OCI-LY7 (cell line): ENCODE measurements around the gene PDE4A. TPM values are rescaled to one million over a fixed set of nuclear protein-coding genes. Genes with fewer than 3 reads are reported as not detected.

Experiments
- BruUV-seq: library from RNA; stranded (reverse); fragments of 400-500 nt; replicated peaks from 2 replicates; lab custom pipeline; 2021; lab: Mats Ljungman, UMichigan
- CTCF ChIA-PET: fragments of 300-600 bp; sonication (Branson Sonifier 250); formaldehyde crosslinking; loops from one replicate; lab custom pipeline; 2022; ENCODE audit warnings: antibody characterized with exemption; ENCODE audit not compliant: unreplicated experiment; lab: Charles Lee
- POLR2A ChIA-PET: fragments of 300-600 bp; sonication (Branson Sonifier 250); formaldehyde crosslinking; loops from one replicate; lab custom pipeline; 2022; ENCODE audit warnings: antibody characterized with exemption; lab: Charles Lee
- DNase-seq: peaks from one replicate; pipeline ENCODE4 v3.0.0-alpha.2; 2015; ENCODE audit warnings: low spot score
- H2AFZ ChIP-seq: fragments of 200-600 bp; sonication (generic), shearing (Covaris generic); 2 replicates; pipeline ENCODE4 v1.6.1; 2014; ENCODE audit warnings: mild to moderate bottlenecking, antibody characterized with exemption, low read length, moderate library complexity
- H3K27ac ChIP-seq: fragments of 200-600 bp; sonication (generic); 2 replicates; pipeline ENCODE4 v1.5.1; 2014; ENCODE audit warnings: mixed run types, low read depth, mild to moderate bottlenecking, moderate library complexity, low read length, inconsistent platforms; ENCODE audit not compliant: poor library complexity, severe bottlenecking
- H3K36me3 ChIP-seq: fragments of 200-600 bp; sonication (generic); 2 replicates; pipeline ENCODE4 v1.6.1; 2014; ENCODE audit warnings: mild to moderate bottlenecking, antibody characterized with exemption, low read length, moderate library complexity, mixed read lengths; ENCODE audit not compliant: insufficient read depth
- H3K4me1 ChIP-seq: fragments of 200-600 bp; sonication (generic); 2 replicates; pipeline ENCODE4 v1.5.1; 2014; ENCODE audit warnings: mild to moderate bottlenecking, low read length; ENCODE audit not compliant: insufficient read depth, poor library complexity, severe bottlenecking
- H3K4me2 ChIP-seq: fragments of 200-600 bp; sonication (generic); 2 replicates; pipeline ENCODE4 v1.6.1; 2014; ENCODE audit warnings: mild to moderate bottlenecking, low read length
- H3K4me3 ChIP-seq: fragments of 200-600 bp; sonication (generic); 2 replicates; pipeline ENCODE4 v1.5.1; 2014; ENCODE audit warnings: mild to moderate bottlenecking, low read depth, low read length; ENCODE audit not compliant: poor library complexity, severe bottlenecking
- H3K79me2 ChIP-seq: fragments of 200-600 bp; sonication (generic); 2 replicates; pipeline ENCODE4 v1.6.1; 2016; ENCODE audit warnings: low read depth, mild to moderate bottlenecking, low read length, moderate library complexity, mixed read lengths; ENCODE audit not compliant: insufficient read depth
- H3K9me2 ChIP-seq: fragments of 200-600 bp; sonication (generic); 2 replicates; pipeline ENCODE4 v1.6.1; 2016; ENCODE audit warnings: mild to moderate bottlenecking, low read length, mixed read lengths; ENCODE audit not compliant: insufficient read depth
- H3K9me3 ChIP-seq: fragments of 200-600 bp; sonication (generic); 2 replicates; pipeline ENCODE4 v1.6.1; 2014; ENCODE audit warnings: mild to moderate bottlenecking, mixed run types, low read length, mixed read lengths
- H4K20me1 ChIP-seq: fragments of 200-600 bp; sonication (generic); 2 replicates; pipeline ENCODE4 v1.6.1; 2014; ENCODE audit warnings: mild to moderate bottlenecking, antibody characterized with exemption, low read length, moderate library complexity, mixed read lengths; ENCODE audit not compliant: insufficient read depth
- CTCF ChIP-seq: fragments of 200-600 bp; sonication (generic); conservative IDR thresholded peaks from 2 replicates; pipeline ENCODE4 v1.5.1; 2014; ENCODE audit warnings: mild to moderate bottlenecking, antibody characterized with exemption, low read length, moderate library complexity, mixed read lengths
- EZH2phosphoT487 ChIP-seq: fragments of 200-600 bp; sonication (generic); IDR thresholded peaks from 2 replicates; pipeline ENCODE4 v1.6.1; 2018; ENCODE audit warnings: low read depth, borderline replicate concordance, mild to moderate bottlenecking, mixed run types, antibody characterized with exemption, low read length, moderate library complexity, mixed read lengths
- intact Hi-C: fragments of 100-400 bp; cut with micrococcal nuclease; formaldehyde crosslinking; loops from one replicate; pipeline ENCODE4 v1.10.0; 2022; ENCODE audit not compliant: unreplicated experiment
- total RNA-seq, 2 experiments: library from RNA; depleted of rRNA in 1 of 2; stranded (reverse); fragments of >200 nt in 1 of 2; shearing (Covaris generic) in 1 of 2; gene quantifications; 2 replicates each; pipeline ENCODE4 v1.2.3, GENCODE V29; 2014 to 2022

PDE4A gene
- total RNA-seq, 2 experiments from 2014 or later, result 16.4 to 45.1 TPM

- H2AFZ ChIP-seq, result no peak overlapping the region
- H3K4me2 ChIP-seq, result no peak overlapping the region
- H3K9me3 ChIP-seq, result no peaks in the 10 kb centered on the region
- ChIA-PET CTCF (no interaction called here), POLR2A (no interaction called here)
- H4K20me1 ChIP-seq, result no peaks in the 10 kb centered on the region
- no peaks in the 10 kb centered on the region for H3K79me2 ChIP-seq
- no peak overlapping the region for H3K27ac ChIP-seq
- no peak for DNase-seq
- peaks cover 75% of the 10 kb centered on the region for H3K36me3 ChIP-seq
- BruUV-seq, result no TSS peak
- intact Hi-C loops, result no loop called here
- H3K4me1 ChIP-seq, result no peaks in the 10 kb centered on the region
- no peak overlapping the region for H3K4me3 ChIP-seq
- TF ChIP-seq CTCF, result no peak
- no peak for TF ChIP-seq EZH2phosphoT487
- no peaks in the 10 kb centered on the region for H3K9me2 ChIP-seq
Observed at GRCh38 chr19:10462557-10462956, 42.2 kb downstream of the PDE4A start.

DNA sequence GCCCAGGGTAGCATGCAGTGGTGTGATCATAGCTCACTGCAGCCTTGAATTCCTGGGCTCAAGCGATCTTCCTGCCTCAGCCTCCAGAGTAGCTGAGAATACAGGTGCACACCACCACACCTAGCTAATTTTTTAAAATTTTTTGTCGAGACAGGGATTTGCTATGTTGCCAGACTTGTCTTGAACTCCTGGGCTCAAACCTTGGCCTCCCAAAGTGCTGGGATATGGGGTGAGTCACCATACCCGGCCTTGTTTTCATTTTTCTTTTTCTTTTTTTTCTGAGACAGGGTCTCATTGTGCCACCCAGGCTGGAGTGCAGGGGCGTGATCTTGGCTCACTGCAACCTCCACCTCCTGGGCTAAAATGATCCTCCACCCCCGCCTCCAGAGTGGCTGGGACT lies 44.1 kb downstream of the PDE4A start:
- Histone ChIP-seq H3K4me2 (no peak overlapping the region), H2AFZ (no peak overlapping the region), H3K4me1 (no peaks in the 10 kb centered on the region), H3K9me2 (no peaks in the 10 kb centered on the region), H3K9me3 (no peaks in the 10 kb centered on the region), H3K36me3 (peaks cover 79% of the 10 kb centered on the region), H4K20me1 (no peaks in the 10 kb centered on the region), H3K79me2 (no peaks in the 10 kb centered on the region), H3K27ac (no peak overlapping the region), H3K4me3 (no peak overlapping the region)
- ChIA-PET POLR2A (interaction anchor here (0.6 kb wide), 1 partner anchor 8 kb away, joined by 4 read pairs; no protein-coding TSS in a partner anchor), CTCF (no interaction called here)
- intact Hi-C loops, result no loop called here
- BruUV-seq, result no TSS peak
- TF ChIP-seq CTCF, result no peak
- TF ChIP-seq EZH2phosphoT487, result no peak
- DNase-seq, result no peak

GRCh38 chr19:10467104-10467706 lies 46.9 kb downstream of the PDE4A start:
- no TSS peak for BruUV-seq

More at GRCh38 chr19:10467104-10467706, 46.9 kb downstream of the PDE4A start:
- DNase-seq, result no peak
- H4K20me1 ChIP-seq, result no peaks in the 10 kb centered on the region
- no peak overlapping the region for H2AFZ ChIP-seq
- no peak for TF ChIP-seq EZH2phosphoT487
- no peak for TF ChIP-seq CTCF
- H3K4me1 ChIP-seq, result no peaks in the 10 kb centered on the region
- no peak overlapping the region for H3K4me2 ChIP-seq
- H3K9me2 ChIP-seq, result no peaks in the 10 kb centered on the region
- intact Hi-C loops, result no loop called here
- H3K4me3 ChIP-seq, result no peak overlapping the region
- peaks cover 64% of the 10 kb centered on the region for H3K36me3 ChIP-seq
- ChIA-PET POLR2A (no interaction called here), CTCF (no interaction called here)
- no peak overlapping the region for H3K27ac ChIP-seq
- H3K79me2 ChIP-seq, result no peaks in the 10 kb centered on the region
- no peaks in the 10 kb centered on the region for H3K9me3 ChIP-seq
